Natural killer cell (primary cell): ENCODE data around the gene DUSP15. TPM values are rescaled to one million over a fixed set of nuclear protein-coding genes. Genes with fewer than 3 reads are reported as not detected.

ENCODE experiments used
- ATAC-seq, 3 donors: fragments of 150-1000 bp in 2 of 3; fragments of 200-7000 bp in 1 of 3; cut with Tn5 transposase; 1 replicate in 1 of 3; 2 replicates in 2 of 3; pipeline ENCODE4 v1.10.0; 2021; ENCODE audit warnings: mild to moderate bottlenecking in 2 of 3, moderate library complexity in 2 of 3
- DNase-seq, 2 donors: peaks; one replicate each; pipeline versions ENCODE4 v3.0.0 to v3.0.0-alpha.2; 2013 to 2021; ENCODE audit warnings: mixed read lengths in 1 of 2
- H3K27ac ChIP-seq: one replicate; pipeline ENCODE4 v1.5.1; 2013; ENCODE audit warnings: mild to moderate bottlenecking, low read length
- H3K27me3 ChIP-seq: one replicate; pipeline ENCODE4 v1.6.1; 2013; ENCODE audit warnings: low read length; ENCODE audit not compliant: control insufficient read depth, insufficient read depth
- H3K36me3 ChIP-seq: one replicate; pipeline ENCODE4 v1.6.1; 2013; ENCODE audit warnings: low read length; ENCODE audit not compliant: control insufficient read depth, insufficient read depth
- H3K4me1 ChIP-seq: one replicate; pipeline ENCODE4 v1.6.1; 2013; ENCODE audit warnings: low read length; ENCODE audit not compliant: control insufficient read depth, insufficient read depth
- H3K4me3 ChIP-seq: one replicate; pipeline ENCODE4 v1.5.1; 2013; ENCODE audit warnings: low read length
- H3K9me3 ChIP-seq: one replicate; pipeline ENCODE4 v1.6.1; 2013; ENCODE audit warnings: low read length; ENCODE audit not compliant: control insufficient read depth, insufficient read depth
- H3K27ac Mint-ChIP-seq, 2 donors: one replicate each; pipeline ENCODE4 v1.8.0; 2022; ENCODE audit warnings: mild to moderate bottlenecking in 2 of 2, mixed read lengths in 2 of 2, moderate library complexity in 1 of 2
- H3K27me3 Mint-ChIP-seq, 2 donors: one replicate each; pipeline ENCODE4 v1.8.0; 2022; ENCODE audit warnings: low read depth in 2 of 2, mixed read lengths in 2 of 2
- H3K36me3 Mint-ChIP-seq: one replicate; pipeline ENCODE4 v1.8.0; 2022; ENCODE audit warnings: mixed read lengths
- H3K4me1 Mint-ChIP-seq, 2 donors: one replicate each; pipeline ENCODE4 v1.8.0; 2022; ENCODE audit warnings: mixed read lengths in 2 of 2
- H3K4me3 Mint-ChIP-seq: one replicate; pipeline ENCODE4 v1.8.0; 2022; ENCODE audit warnings: mild to moderate bottlenecking, moderate library complexity, mixed read lengths
- H3K9me3 Mint-ChIP-seq, 2 donors: one replicate each; pipeline ENCODE4 v1.8.0; 2022; ENCODE audit warnings: mixed read lengths in 2 of 2
- WGBS: methylation state at CpG from one replicate; pipeline ENCODE4 v1.1.7; 2013; ENCODE audit warnings: missing lambda C conversion rate; ENCODE audit not compliant: insufficient coverage; 5-methylcytosine and 5-hydroxymethylcytosine counted together
- intact Hi-C: fragments of 100-400 bp; cut with micrococcal nuclease; formaldehyde crosslinking; loops from one replicate; pipeline ENCODE4 v1.14.2; 2022
- total RNA-seq, 4 donors: library from RNA; stranded (reverse); fragments of 120-200 nt in 1 of 4; gene quantifications; one replicate each; pipeline versions ENCODE4 v1.2.3 to v1.2.4, GENCODE V29; 2013 to 2022
- TF ChIP-seq, protein P1 (sequence below): fragments of 200-600 bp; IDR thresholded peaks from one replicate; pipeline ENCODE4 v1.8.0; 2022; ENCODE audit warnings: antibody characterized with exemption

The DUSP15 gene
- total RNA-seq, 3 donors from 2014 or later (not counting 1 experiment from before 2014, with no cell fraction given) = not detected

- Mint-ChIP-seq H3K4me1 (no peaks in the 10 kb centered on the region), H3K4me3 (no peak overlapping the region), H3K27me3 (peaks cover 12 to 18% of the 10 kb centered on the region in 2 donors), H3K27ac (no peak overlapping the region), H3K9me3 (no peaks in the 10 kb centered on the region), H3K36me3 (no peaks in the 10 kb centered on the region)
- Histone ChIP-seq H3K27me3 (no peaks in the 10 kb centered on the region), H3K9me3 (no peaks in the 10 kb centered on the region), H3K27ac (no peak overlapping the region), H3K36me3 (no peaks in the 10 kb centered on the region), H3K4me3 (no peak overlapping the region), H3K4me1 (peaks cover 2% of the 10 kb centered on the region)
- no peak for ATAC-seq
- TF ChIP-seq, protein P1, sequence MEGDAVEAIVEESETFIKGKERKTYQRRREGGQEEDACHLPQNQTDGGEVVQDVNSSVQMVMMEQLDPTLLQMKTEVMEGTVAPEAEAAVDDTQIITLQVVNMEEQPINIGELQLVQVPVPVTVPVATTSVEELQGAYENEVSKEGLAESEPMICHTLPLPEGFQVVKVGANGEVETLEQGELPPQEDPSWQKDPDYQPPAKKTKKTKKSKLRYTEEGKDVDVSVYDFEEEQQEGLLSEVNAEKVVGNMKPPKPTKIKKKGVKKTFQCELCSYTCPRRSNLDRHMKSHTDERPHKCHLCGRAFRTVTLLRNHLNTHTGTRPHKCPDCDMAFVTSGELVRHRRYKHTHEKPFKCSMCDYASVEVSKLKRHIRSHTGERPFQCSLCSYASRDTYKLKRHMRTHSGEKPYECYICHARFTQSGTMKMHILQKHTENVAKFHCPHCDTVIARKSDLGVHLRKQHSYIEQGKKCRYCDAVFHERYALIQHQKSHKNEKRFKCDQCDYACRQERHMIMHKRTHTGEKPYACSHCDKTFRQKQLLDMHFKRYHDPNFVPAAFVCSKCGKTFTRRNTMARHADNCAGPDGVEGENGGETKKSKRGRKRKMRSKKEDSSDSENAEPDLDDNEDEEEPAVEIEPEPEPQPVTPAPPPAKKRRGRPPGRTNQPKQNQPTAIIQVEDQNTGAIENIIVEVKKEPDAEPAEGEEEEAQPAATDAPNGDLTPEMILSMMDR = no peak
- DNase-seq = no peak
- intact Hi-C loops = no loop called here
- WGBS = 86% methylated on average over 11 of the region's 11 CpGs
Observed at GRCh38 chr20:31851240-31851955, 18.9 kb downstream of the DUSP15 start.

GRCh38 chr20:31849306-31849930 is 20.9 kb downstream of the DUSP15 start:
- Histone ChIP-seq H3K4me1 (peaks cover 4% of the 10 kb centered on the region), H3K4me3 (no peak overlapping the region), H3K9me3 (no peaks in the 10 kb centered on the region), H3K27me3 (no peaks in the 10 kb centered on the region), H3K36me3 (no peaks in the 10 kb centered on the region), H3K27ac (no peak overlapping the region)
- intact Hi-C loops = no loop called here
- no peaks in the 10 kb centered on the region for H3K4me1 Mint-ChIP-seq
- 64% methylated on average over 41 of the region's 45 CpGs for WGBS
- no peaks in the 10 kb centered on the region for H3K9me3 Mint-ChIP-seq
- ATAC-seq (no peak), DNase-seq (no peak)
- H3K4me3 Mint-ChIP-seq = no peak overlapping the region
- TF ChIP-seq, protein P1 = no peak
- H3K27ac Mint-ChIP-seq = no peak overlapping the region
- H3K36me3 Mint-ChIP-seq = no peaks in the 10 kb centered on the region
- H3K27me3 Mint-ChIP-seq = peaks cover 12 to 18% of the 10 kb centered on the region in 2 donors

- H3K4me1 Mint-ChIP-seq = no peaks in the 10 kb centered on the region
- H3K27ac Mint-ChIP-seq = no peak overlapping the region
- no peaks in the 10 kb centered on the region for H3K36me3 ChIP-seq
- H3K9me3 ChIP-seq = no peaks in the 10 kb centered on the region
- no peak overlapping the region for H3K4me3 Mint-ChIP-seq
- no peaks in the 10 kb centered on the region for H3K27me3 ChIP-seq
- TF ChIP-seq, protein P1 = no peak
- no peak overlapping the region for H3K4me3 ChIP-seq
- intact Hi-C loops = no loop called here
- no peaks in the 10 kb centered on the region for H3K36me3 Mint-ChIP-seq
- WGBS = 76% methylated on average over 32 of the region's 32 CpGs
- ATAC-seq (no peak), DNase-seq (no peak)
- peaks cover 12 to 18% of the 10 kb centered on the region in 2 donors for H3K27me3 Mint-ChIP-seq
- H3K9me3 Mint-ChIP-seq = no peaks in the 10 kb centered on the region
- peaks cover 4% of the 10 kb centered on the region for H3K4me1 ChIP-seq
- no peak overlapping the region for H3K27ac ChIP-seq
Observed at GRCh38 chr20:31848088-31848999, 22.0 kb downstream of the DUSP15 start.
